HepG2 (cell line): Measurements from ENCODE around the gene SUSD4. TPM values are rescaled to one million over a fixed set of nuclear protein-coding genes. Genes with fewer than 3 reads are reported as not detected.

Experiments used
- ATAC-seq: fragments of 200-7000 bp; cut with Tn5 transposase; 3 replicates; pipeline ENCODE4 v1.9.1; 2020; ENCODE audit warnings: mild to moderate bottlenecking, moderate library complexity
- BruUV-seq: library from RNA; stranded (reverse); fragments of 400-500 nt; replicated peaks from 2 replicates; lab custom pipeline; 2021; lab: Mats Ljungman, UMichigan
- CTCF ChIA-PET: fragments of 300-600 bp; formaldehyde crosslinking; extraction: SDS; loops from one replicate; lab custom pipeline; 2021; ENCODE audit warnings: low total read pairs, inconsistent platforms, low intra/inter-chr PET ratio; lab: Yijun Ruan, JAX
- POLR2A ChIA-PET: fragments of 350-600 bp; sonication (Branson Sonifier 250); formaldehyde crosslinking; loops from one replicate; lab custom pipeline; 2020; ENCODE audit warnings: antibody characterized with exemption, inconsistent platforms; lab: Yijun Ruan, JAX
- DNase-seq: peaks from one replicate; pipeline ENCODE4 v3.0.0-alpha.2; 2015; ENCODE audit warnings: low spot score
- FAIRE-seq: peaks from 3 replicates; lab custom pipeline; 2011; peaks lifted over from hg19 to GRCh38; lab: Jason Lieb, UNC
- H2AFZ ChIP-seq: one replicate; pipeline ENCODE4 v1.6.1; 2011; ENCODE audit warnings: low read length, inconsistent platforms
- H3K27ac ChIP-seq: fragments of 300-600 bp; 3 replicates; pipeline ENCODE4 v1.8.0; 2011; ENCODE audit warnings: mixed run types, mild to moderate bottlenecking, mixed read lengths, low read length, inconsistent platforms; ENCODE audit not compliant: insufficient read depth; ENCODE audit errors: extremely low read length
- H3K27me3 ChIP-seq, 2 experiments: fragments of 200-600 bp in 1 of 2; 2 replicates in 1 of 2; 3 replicates in 1 of 2; pipeline versions ENCODE4 v1.6.0 to v1.8.0; 2011; ENCODE audit warnings: low read length in 2 of 2, mild to moderate bottlenecking in 2 of 2, moderate library complexity in 2 of 2, inconsistent platforms in 1 of 2; ENCODE audit not compliant: insufficient read depth in 2 of 2, control insufficient read depth in 1 of 2
- H3K36me3 ChIP-seq, 2 experiments: fragments of 200-600 bp in 1 of 2; replicated peaks in 1 of 2; 2 replicates in 1 of 2; 3 replicates in 1 of 2; pipeline versions ENCODE4 v1.5.1 to v1.8.0; 2011; ENCODE audit warnings: low read length in 2 of 2, inconsistent platforms in 1 of 2; ENCODE audit not compliant: insufficient read depth in 2 of 2, control insufficient read depth in 1 of 2
- H3K4me1 ChIP-seq: 2 replicates; pipeline ENCODE4 v1.5.1; 2012; ENCODE audit warnings: low read length, inconsistent platforms; ENCODE audit not compliant: insufficient read depth
- H3K4me2 ChIP-seq: 2 replicates; pipeline ENCODE4 v1.6.0; 2011; ENCODE audit warnings: low read depth, low read length, inconsistent platforms
- H3K4me3 ChIP-seq, 3 experiments: fragments of 200-600 bp in 1 of 3; sonication (generic), shearing (Covaris generic) in 1 of 3; replicated peaks in 1 of 3; 2 replicates each; pipeline ENCODE4 v1.5.1; 2011 to 2016; ENCODE audit warnings: low read length in 3 of 3, inconsistent platforms in 2 of 3, low read depth in 2 of 3, mild to moderate bottlenecking in 2 of 3, control low read depth in 1 of 3, mixed read lengths in 1 of 3; ENCODE audit not compliant: insufficient read depth in 1 of 3
- H3K79me2 ChIP-seq: one replicate; pipeline ENCODE4 v1.6.1; 2011; ENCODE audit warnings: low read length, inconsistent platforms; ENCODE audit not compliant: insufficient read depth
- H3K9ac ChIP-seq: 2 replicates; pipeline ENCODE4 v1.6.0; 2011; ENCODE audit warnings: mild to moderate bottlenecking, low read depth, low read length, inconsistent platforms; ENCODE audit not compliant: insufficient read depth
- H3K9me3 ChIP-seq: 2 replicates; pipeline ENCODE4 v1.5.1; 2012; ENCODE audit warnings: mild to moderate bottlenecking, low read length
- H4K20me1 ChIP-seq: 2 replicates; pipeline ENCODE4 v1.6.0; 2011; ENCODE audit warnings: inconsistent platforms, mild to moderate bottlenecking, low read length, moderate library complexity; ENCODE audit not compliant: insufficient read depth
- CC2D1A ChIP-seq: sonication (generic); formaldehyde crosslinking; IDR thresholded peaks from 2 replicates; pipeline ENCODE4 v1.8.1; 2023; ENCODE audit warnings: mild to moderate bottlenecking, missing genetic modification reagents
- CREB1 ChIP-seq, 2 experiments: fragments of 450-650 bp in 1 of 2; IDR thresholded peaks; 2 replicates each; pipeline ENCODE4 v1.6.1; 2016 to 2017; ENCODE audit warnings: control low read depth in 1 of 2, mild to moderate bottlenecking in 1 of 2, missing compliant biosample characterization in 1 of 2, missing genetic modification characterization in 1 of 2
- EEA1 ChIP-seq: sonication (generic); formaldehyde crosslinking; IDR thresholded peaks from 2 replicates; pipeline ENCODE4 v1.5.1; 2020; ENCODE audit warnings: mild to moderate bottlenecking, missing genetic modification reagents, borderline replicate concordance
- EED ChIP-seq: sonication (generic); formaldehyde crosslinking; IDR thresholded peaks from 2 replicates; pipeline ENCODE4 v1.5.0; 2020; ENCODE audit warnings: mild to moderate bottlenecking, missing genetic modification reagents
- KDM1A ChIP-seq: IDR thresholded peaks from 2 replicates; pipeline ENCODE4 v1.6.1; 2016; ENCODE audit warnings: missing compliant biosample characterization
- MED8 ChIP-seq: sonication (generic); formaldehyde crosslinking; IDR thresholded peaks from 2 replicates; pipeline ENCODE4 v1.8.1; 2023; ENCODE audit warnings: mild to moderate bottlenecking, missing genetic modification reagents; ENCODE audit not compliant: insufficient replicate concordance
- ZNF598 ChIP-seq: sonication (generic); formaldehyde crosslinking; IDR thresholded peaks from 2 replicates; pipeline ENCODE4 v1.5.1; 2020; ENCODE audit warnings: mild to moderate bottlenecking, missing genetic modification reagents, borderline replicate concordance
- ZNF879 ChIP-seq: sonication (generic); formaldehyde crosslinking; IDR thresholded peaks from 2 replicates; pipeline ENCODE4 v1.8.1; 2023; ENCODE audit warnings: missing genetic modification reagents
- WGBS: methylation state at CpG from one replicate; pipeline ENCODE4 v1.1.6; 2017; ENCODE audit warnings: low lambda C conversion rate; 5-methylcytosine and 5-hydroxymethylcytosine counted together
- in situ Hi-C: cut with HindIII; loops from 2 replicates; pipeline ENCODE4 v1.10.0; 2017; ENCODE audit warnings: low pct_unique_long_range_greater_than_20kb; ENCODE audit not compliant: extremely low pct_ligation_motif_present
- intact Hi-C: fragments of 100-400 bp; cut with micrococcal nuclease; formaldehyde crosslinking; loops from one replicate; pipeline ENCODE4 v1.10.0; 2022; ENCODE audit not compliant: unreplicated experiment
- polyA plus RNA-seq, 8 experiments: library from polyadenylated mRNA; depleted of rRNA in 3 of 8; stranded (reverse) in 7 of 8; unstranded in 1 of 8; fragments of >200 nt; fragmentation: Illumina TruSeq in 4 of 8; extraction: Trizol in 4 of 8; gene quantifications; 2 replicates each; pipeline versions ENCODE4 v1.2.1 to v1.2.3, GENCODE V29; 2011 to 2016; ENCODE audit warnings: low read depth in 4 of 8, missing spikeins in 1 of 8, mixed read lengths in 1 of 8; ENCODE audit not compliant: insufficient read depth in 1 of 8
- total RNA-seq, 5 experiments: library from RNA; depleted of rRNA; stranded (reverse); fragments of >200 nt; fragmentation: Illumina TruSeq; extraction: Trizol; gene quantifications; 2 replicates each; pipeline ENCODE4 v1.2.3, GENCODE V29; 2016; ENCODE audit warnings: low read depth in 1 of 5
- TF ChIP-seq, protein P1 (sequence below): sonication (generic); formaldehyde crosslinking; IDR thresholded peaks from 2 replicates; pipeline ENCODE4 v1.4.0; 2020; ENCODE audit warnings: missing genetic modification reagents
- TF ChIP-seq, protein P2 (sequence below): sonication (generic); formaldehyde crosslinking; IDR thresholded peaks from 2 replicates; pipeline ENCODE4 v1.4.0; 2020; ENCODE audit warnings: missing genetic modification reagents

The SUSD4 gene
- total and polyA plus RNA-seq, 2 of the 13 experiments (the other 11 are each of a cell fraction or from before 2014, with no cell fraction given): not detected

DNA sequence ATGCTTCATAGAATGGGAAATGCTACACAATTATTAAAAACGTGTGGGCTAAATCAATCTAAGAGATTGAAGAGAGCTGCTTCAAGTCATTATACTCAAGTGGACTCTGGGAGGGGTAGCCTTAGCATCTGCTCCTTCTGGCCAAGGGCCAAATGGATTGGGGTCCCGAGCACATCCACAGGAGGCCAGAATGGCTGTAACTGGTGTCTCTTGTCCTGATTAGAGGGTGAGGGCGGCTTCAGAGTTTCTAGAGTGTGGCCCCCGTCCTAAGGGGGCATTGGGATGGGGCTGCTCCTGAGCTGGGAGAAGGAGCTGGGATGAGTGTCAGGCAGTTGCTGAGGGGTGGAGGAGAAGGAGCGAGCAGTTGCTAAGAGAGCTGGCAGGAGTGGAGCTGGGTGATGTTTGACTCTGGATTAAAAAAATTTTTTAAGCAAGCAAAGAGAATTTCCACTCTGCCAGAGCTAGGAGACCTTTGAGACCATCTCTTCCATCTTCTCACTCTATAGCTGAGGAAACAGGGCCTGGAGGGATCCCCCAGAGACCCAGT, 149.6 kb downstream of the SUSD4 start:
- peaks cover 0 to 4% of the 10 kb centered on the region in 2 experiments; a peak in 1 of 5 replicates for H3K27me3 ChIP-seq
- H3K4me2 ChIP-seq: no peak overlapping the region
- in situ Hi-C loops: no loop called here
- H3K4me3 ChIP-seq: no peak overlapping the region
- POLR2A ChIA-PET: no interaction called here
- no peak for DNase-seq
- H4K20me1 ChIP-seq: no peaks in the 10 kb centered on the region
- H3K9ac ChIP-seq: no peak overlapping the region
- TF ChIP-seq EEA1 (CRISPR knock-in tag): no peak
- TF ChIP-seq, all 625 proteins: peak for 0
- intact Hi-C loops: no loop called here
- no peak overlapping the region for H3K27ac ChIP-seq
- H3K9me3 ChIP-seq: peaks cover 10% of the 10 kb centered on the region; the same call in 1 of the 2 replicates
- H2AFZ ChIP-seq: no peak overlapping the region
- WGBS: 2% methylated on average over 5 of the region's 5 CpGs
- H3K79me2 ChIP-seq: no peaks in the 10 kb centered on the region
- H3K36me3 ChIP-seq: no peaks in the 10 kb centered on the region
- ATAC-seq (no peak), FAIRE-seq (no peak)
- CTCF ChIA-PET: no interaction called here
- no TSS peak for BruUV-seq
- H3K4me1 ChIP-seq: no peaks in the 10 kb centered on the region

DNA sequence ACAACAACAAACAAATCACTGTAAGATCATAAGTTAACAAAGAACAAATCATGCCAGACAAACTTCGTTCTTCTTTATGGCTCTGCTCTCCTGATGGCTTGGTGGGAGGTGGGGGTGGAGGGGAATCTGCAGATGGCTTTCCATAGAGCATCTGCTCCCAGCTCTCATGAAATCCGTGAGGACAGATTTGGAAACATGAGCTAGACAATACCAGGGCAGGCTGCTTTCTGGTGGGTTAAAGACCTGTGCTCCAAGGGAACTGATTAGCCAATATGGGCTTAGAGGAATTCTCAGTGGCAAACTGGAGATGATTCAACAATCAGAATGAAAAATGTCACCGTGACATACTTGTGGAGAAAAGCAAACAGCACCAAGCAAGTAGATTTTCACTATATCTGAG, 151.5 kb downstream of the SUSD4 start:
- DNase-seq: no peak
- BruUV-seq: no TSS peak
- no peak overlapping the region for H3K4me3 ChIP-seq
- TF ChIP-seq ZNF598 (CRISPR knock-in tag) (no peak), KDM1A (CRISPR knock-in tag) (no peak), CC2D1A (CRISPR knock-in tag) (no peak), EED (CRISPR knock-in tag) (no peak), CREB1 (IDR thresholded peaks at IDR 0.05) (no peak), CREB1 (CRISPR knock-in tag; IDR thresholded peaks at IDR 0.05) (no peak), MED8 (CRISPR knock-in tag) (no peak), ZNF879 (CRISPR knock-in tag) (no peak)
- TF ChIP-seq, protein P1, sequence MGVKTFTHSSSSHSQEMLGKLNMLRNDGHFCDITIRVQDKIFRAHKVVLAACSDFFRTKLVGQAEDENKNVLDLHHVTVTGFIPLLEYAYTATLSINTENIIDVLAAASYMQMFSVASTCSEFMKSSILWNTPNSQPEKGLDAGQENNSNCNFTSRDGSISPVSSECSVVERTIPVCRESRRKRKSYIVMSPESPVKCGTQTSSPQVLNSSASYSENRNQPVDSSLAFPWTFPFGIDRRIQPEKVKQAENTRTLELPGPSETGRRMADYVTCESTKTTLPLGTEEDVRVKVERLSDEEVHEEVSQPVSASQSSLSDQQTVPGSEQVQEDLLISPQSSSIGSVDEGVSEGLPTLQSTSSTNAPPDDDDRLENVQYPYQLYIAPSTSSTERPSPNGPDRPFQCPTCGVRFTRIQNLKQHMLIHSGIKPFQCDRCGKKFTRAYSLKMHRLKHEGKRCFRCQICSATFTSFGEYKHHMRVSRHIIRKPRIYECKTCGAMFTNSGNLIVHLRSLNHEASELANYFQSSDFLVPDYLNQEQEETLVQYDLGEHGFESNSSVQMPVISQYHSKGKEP (CRISPR knock-in tag): no peak
- TF ChIP-seq, protein P2, sequence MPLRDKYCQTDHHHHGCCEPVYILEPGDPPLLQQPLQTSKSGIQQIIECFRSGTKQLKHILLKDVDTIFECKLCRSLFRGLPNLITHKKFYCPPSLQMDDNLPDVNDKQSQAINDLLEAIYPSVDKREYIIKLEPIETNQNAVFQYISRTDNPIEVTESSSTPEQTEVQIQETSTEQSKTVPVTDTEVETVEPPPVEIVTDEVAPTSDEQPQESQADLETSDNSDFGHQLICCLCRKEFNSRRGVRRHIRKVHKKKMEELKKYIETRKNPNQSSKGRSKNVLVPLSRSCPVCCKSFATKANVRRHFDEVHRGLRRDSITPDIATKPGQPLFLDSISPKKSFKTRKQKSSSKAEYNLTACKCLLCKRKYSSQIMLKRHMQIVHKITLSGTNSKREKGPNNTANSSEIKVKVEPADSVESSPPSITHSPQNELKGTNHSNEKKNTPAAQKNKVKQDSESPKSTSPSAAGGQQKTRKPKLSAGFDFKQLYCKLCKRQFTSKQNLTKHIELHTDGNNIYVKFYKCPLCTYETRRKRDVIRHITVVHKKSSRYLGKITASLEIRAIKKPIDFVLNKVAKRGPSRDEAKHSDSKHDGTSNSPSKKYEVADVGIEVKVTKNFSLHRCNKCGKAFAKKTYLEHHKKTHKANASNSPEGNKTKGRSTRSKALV: no peak
- H3K36me3 ChIP-seq: no peaks in the 10 kb centered on the region
- H3K79me2 ChIP-seq: no peaks in the 10 kb centered on the region
- no peak overlapping the region for H3K27ac ChIP-seq
- in situ Hi-C loops (no loop called here), intact Hi-C loops (no loop called here)
- POLR2A ChIA-PET: no interaction called here
- WGBS: 0% methylated on average over 3 of the region's 3 CpGs
- no peaks in the 10 kb centered on the region for H3K9me3 ChIP-seq
- no peaks in the 10 kb centered on the region for H4K20me1 ChIP-seq
- H3K27me3 ChIP-seq: peaks cover 0 to 4% of the 10 kb centered on the region in 2 experiments; a peak in 2 of 5 replicates
- FAIRE-seq: no peak
- CTCF ChIA-PET: no interaction called here
- H3K9ac ChIP-seq: no peak overlapping the region
- H3K4me2 ChIP-seq: no peak overlapping the region
- no peak for ATAC-seq
- H2AFZ ChIP-seq: no peak overlapping the region
- no peaks in the 10 kb centered on the region for H3K4me1 ChIP-seq
